NCI-H2227 (cell line): ENCODE measurements around the gene SHANK3.

Source experiments
- DNase-seq: peaks from one replicate; lab custom pipeline; 2025; ENCODE audit not compliant: unreplicated experiment; lab: John Stamatoyannopoulos, UW

Gene SHANK3

GRCh38 chr22:50711446-50712340, 39.1 kb downstream of the SHANK3 start:
- no peak for DNase-seq

- no peak for DNase-seq
These were observed 39.9 kb downstream of the SHANK3 start for GRCh38 chr22:50712341-50713007.

- no peak for DNase-seq
These were observed 40.4 kb downstream of the SHANK3 start for GRCh38 chr22:50713008-50713385.

- DNase-seq: no peak
These were observed 41.0 kb downstream of the SHANK3 start for GRCh38 chr22:50713571-50714056.

- no peak for DNase-seq
These were observed 41.5 kb downstream of the SHANK3 start for GRCh38 chr22:50714150-50714549.

- DNase-seq: no peak
These were observed 42.1 kb downstream of the SHANK3 start for GRCh38 chr22:50714631-50715179.

GRCh38 chr22:50715250-50715649, 42.6 kb downstream of the SHANK3 start:
- no peak for DNase-seq

- no peak for DNase-seq
These were observed 43.2 kb downstream of the SHANK3 start for GRCh38 chr22:50715776-50716175.

- no peak for DNase-seq
These were observed 43.8 kb downstream of the SHANK3 start for GRCh38 chr22:50716290-50717024.

- DNase-seq: no peak
These were observed 45.2 kb downstream of the SHANK3 start for GRCh38 chr22:50717709-50718351.

- no peak for DNase-seq
These were observed 45.7 kb downstream of the SHANK3 start for GRCh38 chr22:50718352-50718709.

GRCh38 chr22:50719814-50720300, 47.2 kb downstream of the SHANK3 start:
- DNase-seq: no peak

GRCh38 chr22:50720301-50721256, 48.0 kb downstream of the SHANK3 start:
- no peak for DNase-seq

GRCh38 chr22:50721257-50721844, 48.7 kb downstream of the SHANK3 start:
- DNase-seq: no peak

GRCh38 chr22:50722048-50722701, 49.6 kb downstream of the SHANK3 start:
- DNase-seq: no peak
